B cell (primary cell): Measurements from ENCODE around the gene BCL2L11.

Experiments
- EZH2 ChIP-seq: IDR thresholded peaks from 2 replicates; pipeline ENCODE4 v1.6.1; 2012; ENCODE audit warnings: borderline replicate concordance, low read depth, mild to moderate bottlenecking, moderate library complexity, low read length; ENCODE audit not compliant: insufficient read depth, poor library complexity, severe bottlenecking
- TF ChIP-seq, protein P1 (sequence below): fragments of 200-600 bp; IDR thresholded peaks from one replicate; pipeline ENCODE4 v1.8.0; 2022; ENCODE audit warnings: antibody characterized with exemption, mild to moderate bottlenecking

DNA sequence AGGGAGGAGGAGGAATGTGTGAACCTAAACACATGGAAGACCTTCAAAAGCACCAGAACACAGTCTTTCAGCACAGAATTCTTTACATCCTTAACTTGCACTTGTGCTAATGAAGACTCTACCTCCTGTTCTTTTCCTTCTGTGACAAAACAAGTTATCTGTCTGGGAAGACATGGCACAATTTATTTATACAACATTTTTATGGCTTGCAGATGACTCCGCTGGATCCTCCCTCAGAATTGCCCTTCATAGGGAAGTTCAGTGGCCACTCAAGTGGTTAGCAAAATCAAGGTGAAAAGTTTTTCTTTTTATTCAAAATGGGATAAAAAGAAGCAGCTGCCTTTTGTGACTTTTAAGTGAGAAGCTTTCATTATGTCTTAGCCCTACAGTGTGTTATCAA, 21.4 kb downstream of the BCL2L11 start:
- TF ChIP-seq, protein P1, sequence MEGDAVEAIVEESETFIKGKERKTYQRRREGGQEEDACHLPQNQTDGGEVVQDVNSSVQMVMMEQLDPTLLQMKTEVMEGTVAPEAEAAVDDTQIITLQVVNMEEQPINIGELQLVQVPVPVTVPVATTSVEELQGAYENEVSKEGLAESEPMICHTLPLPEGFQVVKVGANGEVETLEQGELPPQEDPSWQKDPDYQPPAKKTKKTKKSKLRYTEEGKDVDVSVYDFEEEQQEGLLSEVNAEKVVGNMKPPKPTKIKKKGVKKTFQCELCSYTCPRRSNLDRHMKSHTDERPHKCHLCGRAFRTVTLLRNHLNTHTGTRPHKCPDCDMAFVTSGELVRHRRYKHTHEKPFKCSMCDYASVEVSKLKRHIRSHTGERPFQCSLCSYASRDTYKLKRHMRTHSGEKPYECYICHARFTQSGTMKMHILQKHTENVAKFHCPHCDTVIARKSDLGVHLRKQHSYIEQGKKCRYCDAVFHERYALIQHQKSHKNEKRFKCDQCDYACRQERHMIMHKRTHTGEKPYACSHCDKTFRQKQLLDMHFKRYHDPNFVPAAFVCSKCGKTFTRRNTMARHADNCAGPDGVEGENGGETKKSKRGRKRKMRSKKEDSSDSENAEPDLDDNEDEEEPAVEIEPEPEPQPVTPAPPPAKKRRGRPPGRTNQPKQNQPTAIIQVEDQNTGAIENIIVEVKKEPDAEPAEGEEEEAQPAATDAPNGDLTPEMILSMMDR, result no peak
- TF ChIP-seq EZH2, result no peak
